CD4-positive, alpha-beta T cell treated with Interleukin-4 for 4 hours (primary cell): Measurements from ENCODE around the gene HS1BP3.
A peak's percentile ranks its signal among the peaks of the same experiment; 100 is the strongest.

ENCODE experiments used
- DNase-seq: peaks from one replicate; pipeline ENCODE4 v3.0.0-alpha.2; 2020

The HS1BP3 gene

GRCh38 chr2:20662308-20662937, 11.5 kb upstream of the HS1BP3 start:
- no peak for DNase-seq

GRCh38 chr2:20661421-20662307, 10.8 kb upstream of the HS1BP3 start:
- DNase-seq, result peak; percentile 76

- no peak for DNase-seq
Measured at GRCh38 chr2:20660506-20661420, 9.9 kb upstream of the HS1BP3 start.

- no peak for DNase-seq
Measured at GRCh38 chr2:20657522-20658235, 6.8 kb upstream of the HS1BP3 start.

- no peak for DNase-seq
Measured at GRCh38 chr2:20656561-20656960, 5.7 kb upstream of the HS1BP3 start.

- DNase-seq, result no peak
Measured at GRCh38 chr2:20654535-20654813, 3.6 kb upstream of the HS1BP3 start.

- no peak for DNase-seq
Measured at GRCh38 chr2:20653695-20654534, 3.0 kb upstream of the HS1BP3 start.

- no peak for DNase-seq
Measured at GRCh38 chr2:20652673-20653575, 2.0 kb upstream of the HS1BP3 start.

GRCh38 chr2:20652141-20652540, 1.2 kb upstream of the HS1BP3 start:
- DNase-seq, result no peak

- no peak for DNase-seq
Measured at GRCh38 chr2:20651731-20652099, 817 bp upstream of the HS1BP3 start.

GRCh38 chr2:20650393-20650876, 463 bp downstream of the HS1BP3 start:
- peak; percentile 17 for DNase-seq

GRCh38 chr2:20649976-20650375, 922 bp downstream of the HS1BP3 start:
- no peak for DNase-seq

- DNase-seq, result no peak
Measured at GRCh38 chr2:20649576-20649975, 1.3 kb downstream of the HS1BP3 start.

GRCh38 chr2:20648831-20649230, 2.1 kb downstream of the HS1BP3 start:
- DNase-seq, result no peak

- DNase-seq, result no peak
Measured at GRCh38 chr2:20648206-20648605, 2.7 kb downstream of the HS1BP3 start.

GRCh38 chr2:20647738-20648137, 3.2 kb downstream of the HS1BP3 start:
- DNase-seq, result no peak

- DNase-seq, result no peak
Measured at GRCh38 chr2:20647211-20647610, 3.7 kb downstream of the HS1BP3 start.

GRCh38 chr2:20646446-20646845, 4.5 kb downstream of the HS1BP3 start:
- DNase-seq, result no peak

- no peak for DNase-seq
Measured at GRCh38 chr2:20645761-20646160, 5.1 kb downstream of the HS1BP3 start.

GRCh38 chr2:20645301-20645701, 5.6 kb downstream of the HS1BP3 start:
- no peak for DNase-seq

GRCh38 chr2:20643826-20644225, 7.1 kb downstream of the HS1BP3 start:
- no peak for DNase-seq
